RKO (cell line): ENCODE data around the gene ANKS3.

ENCODE experiments used
- DNase-seq: peaks from one replicate; pipeline ENCODE4 v3.0.0-alpha.2; 2016; ENCODE audit warnings: low spot score

Gene ANKS3

GRCh38 chr16:4695473-4696171 lies 38.4 kb downstream of the ANKS3 start:
- no peak for DNase-seq

GRCh38 chr16:4694642-4695451 lies 39.2 kb downstream of the ANKS3 start:
- DNase-seq: no peak

- DNase-seq: peak; percentile 28
Observed at GRCh38 chr16:4693956-4694641, 40.0 kb downstream of the ANKS3 start.

GRCh38 chr16:4693296-4693955 lies 40.6 kb downstream of the ANKS3 start, which contains the start of gene NUDT16L1:
Gene NUDT16L1 (plus strand): TSS chr16:4693562. CDS start chr16:4693727, 165 bp downstream.
- peak; percentile 93 for DNase-seq

GRCh38 chr16:4692460-4693295 lies 41.4 kb downstream of the ANKS3 start:
- no peak for DNase-seq

- no peak for DNase-seq
Observed at GRCh38 chr16:4691666-4692412, 42.2 kb downstream of the ANKS3 start.

GRCh38 chr16:4690946-4691665 lies 43.0 kb downstream of the ANKS3 start:
- no peak for DNase-seq

- no peak for DNase-seq
Observed at GRCh38 chr16:4689864-4690704, 44.0 kb downstream of the ANKS3 start.

- no peak for DNase-seq
Observed at GRCh38 chr16:4689091-4689671, 44.9 kb downstream of the ANKS3 start.

- no peak for DNase-seq
Observed at GRCh38 chr16:4688674-4689045, 45.4 kb downstream of the ANKS3 start.

- no peak for DNase-seq
Observed at GRCh38 chr16:4687946-4688673, 46.0 kb downstream of the ANKS3 start.

- DNase-seq: no peak
Observed at GRCh38 chr16:4687416-4687815, 46.7 kb downstream of the ANKS3 start.

GRCh38 chr16:4686497-4687210 lies 47.4 kb downstream of the ANKS3 start:
- no peak for DNase-seq

- DNase-seq: no peak
Observed at GRCh38 chr16:4685776-4686496, 48.1 kb downstream of the ANKS3 start.

GRCh38 chr16:4685292-4685691 lies 48.8 kb downstream of the ANKS3 start:
- DNase-seq: no peak

GRCh38 chr16:4684763-4685162 lies 49.3 kb downstream of the ANKS3 start:
- DNase-seq: no peak
